Measurements from ENCODE around the gene TRIM7. TPM values are rescaled to one million over a fixed set of nuclear protein-coding genes. Genes with fewer than 3 reads are reported as not detected.

Gene TRIM7
- total and polyA plus RNA-seq, 2 of the 4 experiments (the other 2 are of a cell fraction), result 0.54 to 1.0 TPM

DNA sequence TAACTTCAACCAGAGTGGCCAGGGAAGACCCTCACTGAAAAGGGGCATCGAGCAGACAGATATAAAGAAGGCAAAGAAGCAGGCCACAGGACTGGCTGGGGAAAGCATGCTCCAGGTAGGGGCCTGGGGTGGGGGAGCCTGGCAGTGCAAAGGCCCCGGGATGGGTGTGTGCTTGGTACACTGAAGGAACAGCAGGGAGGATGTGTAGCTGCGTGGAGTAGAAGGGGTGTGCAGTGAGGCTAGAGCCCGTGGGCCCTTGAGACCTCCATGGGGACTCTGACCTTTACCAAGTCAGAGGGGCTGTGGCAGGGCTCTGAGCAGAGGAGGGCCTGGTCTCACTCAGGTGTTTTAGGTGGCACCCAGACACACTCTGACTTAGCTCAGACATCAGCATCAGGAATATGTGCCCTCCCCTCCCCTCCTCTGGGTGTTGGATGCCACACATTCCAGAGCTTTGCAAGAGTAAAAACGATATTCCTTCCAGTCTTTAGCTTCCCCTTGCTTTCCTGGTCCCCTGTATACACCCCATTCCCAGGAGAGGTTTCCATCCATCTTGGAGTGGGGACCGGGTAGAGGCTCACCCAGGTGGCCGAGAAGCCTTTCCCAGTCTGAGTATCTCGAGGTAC lies 7.6 kb downstream of the TRIM7 start:
- no peaks in the 10 kb centered on the region for H3K9me3 ChIP-seq (ENCODE audit: control insufficient read depth, insufficient read depth, low read length)
- peaks cover 2% of the 10 kb centered on the region; the same call in 1 of the 2 replicates for H3K9me1 ChIP-seq (ENCODE audit: insufficient read depth, low read length)
- H3K56ac ChIP-seq (ENCODE audit: extremely low read depth, insufficient read depth, low read length), result no peak overlapping the region
- H3K27me3 ChIP-seq (ENCODE audit: control insufficient read depth, insufficient read depth, low read length), result no peaks in the 10 kb centered on the region; the same call in 1 of the 2 replicates
- intact Hi-C loops (cut with micrococcal nuclease), result no loop called here
- H2AK5ac ChIP-seq (ENCODE audit: low read depth, low read length), result no peak overlapping the region
- no peak overlapping the region for H3K18ac ChIP-seq (ENCODE audit: low read depth, low read length)
- H3K23ac ChIP-seq (ENCODE audit: low read depth, low read length), result no peak overlapping the region
- H3K36me3 ChIP-seq (ENCODE audit: control insufficient read depth, insufficient read depth, low read length), result no peaks in the 10 kb centered on the region
- no peak overlapping the region for H4K8ac ChIP-seq (ENCODE audit: low read depth in 2 of 2, low read length in 2 of 2)
- DNase-seq (no peak), ATAC-seq (ENCODE audit: low read depth) (peak; percentile 63)
- H4K91ac ChIP-seq (ENCODE audit: insufficient read depth, low read depth, low read length), result no peak overlapping the region
- peaks cover 2% of the 10 kb centered on the region for H3K4me1 ChIP-seq (ENCODE audit: control insufficient read depth, insufficient read depth, low read length)
- H4K5ac ChIP-seq (ENCODE audit: low read depth, low read length), result no peak overlapping the region
- H2BK120ac ChIP-seq (ENCODE audit: low read depth, low read length), result no peak overlapping the region
- H4K20me1 ChIP-seq (ENCODE audit: insufficient read depth, low read length), result no peaks in the 10 kb centered on the region
- no peak overlapping the region for H2BK15ac ChIP-seq (ENCODE audit: low read depth, low read length)
- H3K14ac ChIP-seq (replicated peaks; ENCODE audit: low read depth, low read length), result no peak overlapping the region
- POLR2A ChIA-PET (ENCODE audit: unreplicated experiment), result interaction anchor here (0.9 kb wide), 1 partner anchor 9 kb away, joined by 3 read pairs; no protein-coding TSS in a partner anchor
- no peak overlapping the region for H3K27ac ChIP-seq (ENCODE audit: insufficient read depth, low read length)
- peaks cover 5% of the 10 kb centered on the region in 2 experiments; a peak in 3 of 4 replicates for H3K79me1 ChIP-seq (ENCODE audit: low read depth in 1 of 2, low read length in 2 of 2)
- H2BK20ac ChIP-seq (ENCODE audit: low read depth, low read length), result no peak overlapping the region
- 42% methylated on average over 2 of the region's 8 CpGs; no CpG with 5 or more reads in 1 of the 2 experiments for WGBS, 2 experiments (ENCODE audit: extremely low coverage in 2 of 2, insufficient read length in 1 of 2)
- TF ChIP-seq ELK1 (IDR thresholded peaks at IDR 0.05; ENCODE audit: borderline replicate concordance, low read depth, low read length) (no peak), MXI1 (IDR thresholded peaks at IDR 0.05; ENCODE audit: borderline replicate concordance, low read depth, low read length) (no peak), RFX5 (IDR thresholded peaks at IDR 0.05; ENCODE audit: low read depth, low read length) (no peak), RCOR1 (IDR thresholded peaks at IDR 0.05; ENCODE audit: insufficient replicate concordance, low read length) (no peak), RAD21 (IDR thresholded peaks at IDR 0.05; ENCODE audit: low read length) (no peak), SMC3 (IDR thresholded peaks at IDR 0.05; ENCODE audit: low read depth, low read length) (no peak), BHLHE40 (IDR thresholded peaks at IDR 0.05; ENCODE audit: low read depth, low read length) (no peak), POLR2A (IDR thresholded peaks at IDR 0.05; ENCODE audit: low read depth, low read length) (no peak), CEBPB (IDR thresholded peaks at IDR 0.05; ENCODE audit: low read depth, low read length) (no peak), NFE2L2 (IDR thresholded peaks at IDR 0.05; ENCODE audit: low read depth, low read length) (no peak), MAFK (IDR thresholded peaks at IDR 0.05; ENCODE audit: low read depth, low read length) (no peak), FOS (IDR thresholded peaks at IDR 0.05; ENCODE audit: low read depth, low read length) (no peak), CHD1 (IDR thresholded peaks at IDR 0.05; ENCODE audit: low read depth, low read length) (no peak)
- TF ChIP-seq, protein P1, sequence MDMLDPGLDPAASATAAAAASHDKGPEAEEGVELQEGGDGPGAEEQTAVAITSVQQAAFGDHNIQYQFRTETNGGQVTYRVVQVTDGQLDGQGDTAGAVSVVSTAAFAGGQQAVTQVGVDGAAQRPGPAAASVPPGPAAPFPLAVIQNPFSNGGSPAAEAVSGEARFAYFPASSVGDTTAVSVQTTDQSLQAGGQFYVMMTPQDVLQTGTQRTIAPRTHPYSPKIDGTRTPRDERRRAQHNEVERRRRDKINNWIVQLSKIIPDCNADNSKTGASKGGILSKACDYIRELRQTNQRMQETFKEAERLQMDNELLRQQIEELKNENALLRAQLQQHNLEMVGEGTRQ (IDR thresholded peaks at IDR 0.05; ENCODE audit: low read depth, low read length), result no peak
- TF ChIP-seq, protein P2, sequence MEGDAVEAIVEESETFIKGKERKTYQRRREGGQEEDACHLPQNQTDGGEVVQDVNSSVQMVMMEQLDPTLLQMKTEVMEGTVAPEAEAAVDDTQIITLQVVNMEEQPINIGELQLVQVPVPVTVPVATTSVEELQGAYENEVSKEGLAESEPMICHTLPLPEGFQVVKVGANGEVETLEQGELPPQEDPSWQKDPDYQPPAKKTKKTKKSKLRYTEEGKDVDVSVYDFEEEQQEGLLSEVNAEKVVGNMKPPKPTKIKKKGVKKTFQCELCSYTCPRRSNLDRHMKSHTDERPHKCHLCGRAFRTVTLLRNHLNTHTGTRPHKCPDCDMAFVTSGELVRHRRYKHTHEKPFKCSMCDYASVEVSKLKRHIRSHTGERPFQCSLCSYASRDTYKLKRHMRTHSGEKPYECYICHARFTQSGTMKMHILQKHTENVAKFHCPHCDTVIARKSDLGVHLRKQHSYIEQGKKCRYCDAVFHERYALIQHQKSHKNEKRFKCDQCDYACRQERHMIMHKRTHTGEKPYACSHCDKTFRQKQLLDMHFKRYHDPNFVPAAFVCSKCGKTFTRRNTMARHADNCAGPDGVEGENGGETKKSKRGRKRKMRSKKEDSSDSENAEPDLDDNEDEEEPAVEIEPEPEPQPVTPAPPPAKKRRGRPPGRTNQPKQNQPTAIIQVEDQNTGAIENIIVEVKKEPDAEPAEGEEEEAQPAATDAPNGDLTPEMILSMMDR (conservative IDR thresholded peaks at IDR 0.05; ENCODE audit: low read depth, low read length), result no peak
- no peak overlapping the region for H2AK9ac ChIP-seq (replicated peaks; ENCODE audit: low read depth, low read length, poor library complexity)
- no peak overlapping the region for H3K4me2 ChIP-seq (ENCODE audit: low read depth, low read length)
- CTCF ChIA-PET, result no interaction called here
- H3K4ac ChIP-seq (ENCODE audit: low read depth, low read length), result no peak overlapping the region
- H3K9ac ChIP-seq (ENCODE audit: low read depth, low read length), result no peak overlapping the region
- H2BK5ac ChIP-seq (ENCODE audit: low read depth, low read length, poor library complexity, severe bottlenecking), result no peak overlapping the region
- no TSS peak for BruUV-seq (replicated peaks)
- in situ Hi-C loops (cut with MboI; ENCODE audit: low sequenced_read_pairs), result no loop called here
- H3K4me3 ChIP-seq (ENCODE audit: insufficient read depth, low read depth, low read length), result no peak overlapping the region
- no peak overlapping the region for H2AFZ ChIP-seq (replicated peaks; ENCODE audit: low read length, poor library complexity)
- dilution Hi-C loops (cut with HindIII; ENCODE audit: low sequenced_read_pairs, unreplicated experiment), result no loop called here

Measured in IMR-90 (cell line).